MG63 (cell line): ENCODE measurements around the gene MXD4. TPM values are rescaled to one million over a fixed set of nuclear protein-coding genes. Genes with fewer than 3 reads are reported as not detected.
"Not testable (repeated sequence)": the region's sequence is repeated elsewhere in the genome, so short reads cannot be mapped to it uniquely, and the experiment has no call there.

ENCODE experiments used
- DNase-seq: peaks from one replicate; pipeline ENCODE4 v3.0.0-alpha.2; 2020
- H3K27me3 ChIP-seq: fragments of 250-450 bp; sonication (Bioruptor Pico); 2 replicates; pipeline ENCODE4 v1.5.1; 2020; ENCODE audit warnings: mild to moderate bottlenecking, moderate library complexity
- H3K36me3 ChIP-seq: fragments of 250-450 bp; sonication (Bioruptor Pico); 2 replicates; pipeline ENCODE4 v1.5.1; 2020; ENCODE audit warnings: mild to moderate bottlenecking, moderate library complexity
- H3K4me3 ChIP-seq: fragments of 250-450 bp; sonication (Bioruptor Pico); 2 replicates; pipeline ENCODE4 v1.5.1; 2020; ENCODE audit warnings: mild to moderate bottlenecking, moderate library complexity
- H3K9me3 ChIP-seq: fragments of 250-450 bp; sonication (Bioruptor Pico); 2 replicates; pipeline ENCODE4 v1.5.1; 2020; ENCODE audit warnings: mild to moderate bottlenecking, moderate library complexity
- total RNA-seq: library from RNA; depleted of rRNA; stranded (reverse); fragments of >200 nt; shearing (Covaris generic); gene quantifications from 2 replicates; pipeline ENCODE4 v1.2.3, GENCODE V29; 2014; ENCODE audit warnings: low replicate concordance; rRNA removed

The MXD4 gene
- total RNA-seq, 1 experiment from 2014 or later: 31.4 TPM

GRCh38 chr4:2236944-2237666 lies 24.8 kb downstream of the MXD4 start:
- DNase-seq: no peak
- no peaks in the 10 kb centered on the region for H3K27me3 ChIP-seq
- no peaks in the 10 kb centered on the region for H3K9me3 ChIP-seq
- H3K36me3 ChIP-seq: peaks cover 27% of the 10 kb centered on the region
- no peak overlapping the region for H3K4me3 ChIP-seq

GRCh38 chr4:2231082-2231481 lies 30.8 kb downstream of the MXD4 start:
- DNase-seq: no peak
- Histone ChIP-seq H3K4me3 (no peak overlapping the region), H3K27me3 (no peaks in the 10 kb centered on the region), H3K9me3 (no peaks in the 10 kb centered on the region), H3K36me3 (peaks cover 11% of the 10 kb centered on the region)

GRCh38 chr4:2226261-2226660 lies 35.6 kb downstream of the MXD4 start:
- no peaks in the 10 kb centered on the region for H3K27me3 ChIP-seq
- H3K4me3 ChIP-seq: no peak overlapping the region
- no peak for DNase-seq
- H3K9me3 ChIP-seq: no peaks in the 10 kb centered on the region
- H3K36me3 ChIP-seq: no peaks in the 10 kb centered on the region; the same call in 1 of the 2 replicates

GRCh38 chr4:2222838-2223237 lies 39.1 kb downstream of the MXD4 start:
- no peaks in the 10 kb centered on the region for H3K9me3 ChIP-seq
- no peak for DNase-seq
- H3K4me3 ChIP-seq: no peak overlapping the region
- H3K36me3 ChIP-seq: no peaks in the 10 kb centered on the region
- H3K27me3 ChIP-seq: no peaks in the 10 kb centered on the region

GRCh38 chr4:2221378-2221777 lies 40.5 kb downstream of the MXD4 start:
- not testable (repeated sequence) for H3K36me3 ChIP-seq, H3K9me3 ChIP-seq, H3K4me3 ChIP-seq, H3K27me3 ChIP-seq, DNase-seq

DNA sequence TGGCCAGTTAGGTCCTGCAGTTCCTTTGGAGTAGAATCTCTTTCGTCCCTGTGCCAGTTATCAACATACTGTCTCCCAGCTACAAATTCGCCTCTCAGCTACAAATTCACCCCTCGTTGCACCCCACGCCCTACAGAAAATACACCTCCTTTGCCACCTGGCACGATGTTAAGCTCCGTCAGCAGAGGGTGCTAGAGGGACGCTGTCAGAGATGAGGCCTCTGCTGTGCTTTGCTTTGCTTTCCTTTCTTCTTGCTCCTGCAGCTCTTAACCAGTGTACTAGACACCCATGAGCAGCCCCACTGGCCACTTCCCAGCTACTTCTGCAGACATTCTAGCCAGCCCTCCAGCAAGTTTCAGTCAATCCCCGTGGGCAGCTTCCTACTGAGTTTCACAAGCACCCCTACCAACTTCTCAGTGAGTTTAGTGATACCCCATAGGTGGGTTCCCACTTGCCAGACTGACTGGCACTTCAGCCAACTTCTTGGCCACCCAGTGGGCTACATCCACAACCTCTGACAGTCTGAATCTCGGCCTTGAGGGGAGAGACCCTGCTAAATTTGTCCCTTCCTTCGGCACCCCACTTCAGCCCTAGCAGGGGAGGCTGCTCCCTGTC lies 41.8 kb downstream of the MXD4 start:
- no peaks in the 10 kb centered on the region for H3K27me3 ChIP-seq
- no peak overlapping the region for H3K4me3 ChIP-seq
- H3K9me3 ChIP-seq: no peaks in the 10 kb centered on the region
- DNase-seq: peak; percentile 38
- H3K36me3 ChIP-seq: no peaks in the 10 kb centered on the region

DNA sequence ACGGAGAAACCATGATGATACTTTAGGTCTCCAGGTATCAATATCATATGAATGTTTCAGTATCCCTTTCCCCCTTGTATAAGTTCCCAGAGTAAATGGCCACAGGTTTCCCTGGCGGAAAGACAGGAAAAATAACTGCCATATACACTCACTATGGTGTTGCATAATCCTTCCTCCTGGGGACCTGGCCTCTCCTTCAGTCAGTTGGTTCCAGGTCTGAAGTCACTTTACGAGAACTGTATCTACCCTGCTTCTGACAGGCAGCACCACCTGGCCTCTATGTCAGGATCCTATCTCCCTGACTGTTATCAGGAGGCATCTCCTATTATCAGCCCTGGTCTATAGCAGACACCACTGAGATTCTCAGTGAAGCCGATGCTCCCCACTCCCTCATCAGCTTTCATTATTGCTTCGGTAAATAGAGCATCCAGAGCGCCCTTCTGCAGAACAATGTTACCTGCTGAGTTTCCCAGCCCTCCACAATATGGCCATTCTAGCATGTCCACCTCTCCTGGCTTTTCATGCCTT lies 42.6 kb downstream of the MXD4 start:
- Histone ChIP-seq H3K4me3 (no peak overlapping the region), H3K9me3 (no peaks in the 10 kb centered on the region), H3K36me3 (no peaks in the 10 kb centered on the region), H3K27me3 (no peaks in the 10 kb centered on the region)
- no peak for DNase-seq

GRCh38 chr4:2218436-2218835 lies 43.5 kb downstream of the MXD4 start:
- no peaks in the 10 kb centered on the region for H3K36me3 ChIP-seq
- H3K9me3 ChIP-seq: no peaks in the 10 kb centered on the region
- H3K27me3 ChIP-seq: no peaks in the 10 kb centered on the region
- H3K4me3 ChIP-seq: no peak overlapping the region
- DNase-seq: no peak

DNA sequence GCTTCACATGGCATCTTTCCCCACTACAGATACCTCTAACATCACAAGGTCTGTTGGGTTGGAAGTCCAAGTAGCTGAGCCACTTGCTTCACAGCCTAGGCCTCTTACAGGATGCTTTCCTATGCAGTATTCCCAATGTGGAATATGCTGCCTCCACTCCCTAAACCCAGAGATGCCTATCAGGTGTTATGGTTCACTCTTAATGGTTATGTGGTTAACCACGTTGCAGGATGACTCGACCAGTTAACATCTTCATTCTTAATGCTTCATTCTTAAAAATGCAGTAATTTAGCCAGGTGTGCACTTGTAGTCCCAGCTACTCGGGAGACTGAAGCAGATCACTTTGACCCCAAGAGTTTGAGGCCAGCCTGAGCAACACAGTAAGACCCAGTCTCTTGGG lies 44.2 kb downstream of the MXD4 start:
- Histone ChIP-seq H3K4me3 (no peak overlapping the region), H3K36me3 (no peaks in the 10 kb centered on the region), H3K27me3 (no peaks in the 10 kb centered on the region), H3K9me3 (no peaks in the 10 kb centered on the region)
- DNase-seq: no peak

DNA sequence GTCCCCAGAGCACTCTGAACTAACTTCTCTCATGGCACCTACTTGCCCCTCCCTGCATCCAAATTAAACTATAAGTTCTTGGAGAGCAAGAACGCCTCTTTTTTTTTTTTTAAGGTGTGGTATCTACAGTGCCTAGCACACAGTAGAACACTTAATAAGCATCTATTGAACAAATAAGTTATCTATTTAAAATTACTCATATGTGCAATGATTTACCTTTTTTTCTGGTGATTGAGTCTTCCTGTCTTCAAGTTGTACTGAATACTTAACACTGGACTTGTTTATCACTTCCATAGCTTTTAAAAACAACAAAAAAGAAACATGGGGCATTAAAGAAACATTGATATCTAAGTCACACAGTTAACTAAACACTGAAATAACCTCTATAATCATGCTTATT lies 49.1 kb downstream of the MXD4 start:
- H3K36me3 ChIP-seq: no peaks in the 10 kb centered on the region
- H3K27me3 ChIP-seq: no peaks in the 10 kb centered on the region
- no peaks in the 10 kb centered on the region for H3K9me3 ChIP-seq
- DNase-seq: no peak
- H3K4me3 ChIP-seq: no peak overlapping the region

GRCh38 chr4:2202789-2203188 lies 59.1 kb downstream of the MXD4 start:
- not testable (repeated sequence) for H3K36me3 ChIP-seq, H3K9me3 ChIP-seq, H3K27me3 ChIP-seq, DNase-seq, H3K4me3 ChIP-seq

Other genes with a start within 250 kb of the MXD4 start
- 2.0 and 4.3 TPM in 2 replicates for gene NAT8L, start 202.8 kb downstream of the MXD4 start, total RNA-seq
- gene HAUS3, start 20.0 kb downstream of the MXD4 start, total RNA-seq: 7.7 and 11.7 TPM in 2 replicates
- gene POLN, start 20.0 kb downstream of the MXD4 start, total RNA-seq: not detected in 2 replicates
- gene ZFYVE28, start 156.5 kb upstream of the MXD4 start, total RNA-seq: 1.5 and 3.1 TPM in 2 replicates
- gene CFAP99, start 156.8 kb upstream of the MXD4 start, total RNA-seq: not detected in 2 replicates
- gene RNF4, start 207.0 kb upstream of the MXD4 start, total RNA-seq: 39.8 and 44.8 TPM in 2 replicates